Smooth muscle cell (in vitro differentiated cells): ENCODE results near the gene HNRNPH1. TPM values are rescaled to one million over a fixed set of nuclear protein-coding genes. Genes with fewer than 3 reads are reported as not detected.

Experiments used
- DNase-seq: peaks from one replicate; lab custom pipeline; 2025; ENCODE audit not compliant: unreplicated experiment; lab: John Stamatoyannopoulos, UW
- H2AFZ ChIP-seq: fragments of 200-600 bp; sonication (generic); 2 replicates; pipeline ENCODE4 v1.6.0; 2016; ENCODE audit warnings: antibody characterized with exemption, low read depth, mild to moderate bottlenecking
- H3F3A ChIP-seq: fragments of 200-600 bp; sonication (generic); 2 replicates; pipeline ENCODE4 v1.6.0; 2017; ENCODE audit warnings: antibody characterized with exemption, low read depth
- H3K27ac ChIP-seq: fragments of 200-600 bp; sonication (generic); 2 replicates; pipeline ENCODE4 v1.5.1; 2016; ENCODE audit warnings: low read depth, mild to moderate bottlenecking
- H3K27me3 ChIP-seq: fragments of 200-600 bp; sonication (generic); 2 replicates; pipeline ENCODE4 v1.6.1; 2016; ENCODE audit warnings: low read depth, mild to moderate bottlenecking
- H3K36me3 ChIP-seq: fragments of 200-600 bp; sonication (generic); 2 replicates; pipeline ENCODE4 v1.5.1; 2016; ENCODE audit warnings: low read depth
- H3K4me1 ChIP-seq: fragments of 200-600 bp; sonication (generic); 2 replicates; pipeline ENCODE4 v1.5.1; 2016; ENCODE audit warnings: low read depth
- H3K4me2 ChIP-seq: fragments of 200-600 bp; sonication (generic); 2 replicates; pipeline ENCODE4 v1.6.0; 2016; ENCODE audit warnings: mild to moderate bottlenecking
- H3K4me3 ChIP-seq: fragments of 200-600 bp; sonication (generic); 2 replicates; pipeline ENCODE4 v1.5.1; 2016; ENCODE audit warnings: mild to moderate bottlenecking
- H3K79me2 ChIP-seq: fragments of 200-600 bp; sonication (generic); 2 replicates; pipeline ENCODE4 v1.6.0; 2016; ENCODE audit warnings: low read depth, mild to moderate bottlenecking
- H3K9ac ChIP-seq: fragments of 200-600 bp; sonication (generic); 2 replicates; pipeline ENCODE4 v1.6.0; 2016; ENCODE audit warnings: low read depth
- H3K9me3 ChIP-seq: fragments of 200-600 bp; sonication (generic); replicated peaks from 2 replicates; pipeline ENCODE4 v1.5.1; 2016; ENCODE audit warnings: low read depth
- H4K20me1 ChIP-seq: fragments of 200-600 bp; sonication (generic); 2 replicates; pipeline ENCODE4 v1.6.0; 2016; ENCODE audit warnings: low read depth
- WGBS: methylation state at CpG from one replicate; pipeline ENCODE4 v1.1.7; 2016; ENCODE audit warnings: low lambda C conversion rate; 5-methylcytosine and 5-hydroxymethylcytosine counted together
- polyA plus RNA-seq: library from polyadenylated mRNA; unstranded; fragments of >200 nt; fragmentation: Nextera tagmentation; extraction: Ambion mirVana; gene quantifications from 2 replicates; pipeline ENCODE4 v1.2.1, GENCODE V29; 2016
- total RNA-seq: library from RNA; depleted of rRNA; stranded (reverse); fragments of >200 nt; gene quantifications from 2 replicates; pipeline ENCODE4 v1.2.3, GENCODE V29; 2014
- TF ChIP-seq, protein P1 (sequence below): fragments of 200-600 bp; sonication (generic); IDR thresholded peaks from 2 replicates; pipeline ENCODE4 v1.5.1; 2017; ENCODE audit warnings: borderline replicate concordance, mild to moderate bottlenecking, antibody characterized with exemption; ENCODE audit not compliant: insufficient read depth, poor library complexity, severe bottlenecking

The HNRNPH1 gene
- total and polyA plus RNA-seq, 2 experiments from 2014 or later, result 60.9 to 384 TPM

- H2AFZ ChIP-seq, result no peak overlapping the region
- DNase-seq, result no peak
Observed at GRCh38 chr5:179595916-179596315, 27.6 kb downstream of the HNRNPH1 start.

DNA sequence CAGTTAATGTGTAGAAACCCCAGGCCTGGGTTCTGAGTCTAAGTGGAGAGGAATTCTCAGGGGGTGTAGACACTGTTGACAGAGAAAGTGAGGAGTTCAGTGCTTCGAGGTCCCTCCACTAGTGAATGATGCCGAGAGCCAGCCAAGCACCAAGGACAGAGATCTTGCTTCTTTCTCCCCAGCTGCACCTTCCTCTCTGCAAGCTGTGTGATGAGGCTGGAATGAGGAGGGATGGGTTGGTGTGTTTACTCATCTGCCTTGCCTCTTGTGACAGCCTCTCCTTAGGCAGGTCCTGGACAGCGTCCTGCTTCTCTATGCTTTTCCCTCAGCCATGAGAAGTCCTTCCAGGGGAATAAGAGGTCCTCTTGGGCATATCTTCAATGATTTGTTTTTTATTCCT is 35.3 kb downstream of the HNRNPH1 start:
- H3K9ac ChIP-seq, result no peak overlapping the region
- peaks cover 8% of the 10 kb centered on the region for H4K20me1 ChIP-seq
- no peaks in the 10 kb centered on the region for H3F3A ChIP-seq
- H3K27me3 ChIP-seq, result no peaks in the 10 kb centered on the region
- H3K36me3 ChIP-seq, result peaks cover 19% of the 10 kb centered on the region
- H3K4me1 ChIP-seq, result peaks cover 8% of the 10 kb centered on the region
- no peak for DNase-seq
- no peaks in the 10 kb centered on the region for H3K9me3 ChIP-seq
- no peak overlapping the region for H3K27ac ChIP-seq
- H3K4me2 ChIP-seq, result no peak overlapping the region
- no peak overlapping the region for H3K4me3 ChIP-seq
- H3K79me2 ChIP-seq, result no peaks in the 10 kb centered on the region
- no peak overlapping the region for H2AFZ ChIP-seq
- 94% methylated on average over 3 of the region's 3 CpGs for WGBS
- TF ChIP-seq, protein P1, sequence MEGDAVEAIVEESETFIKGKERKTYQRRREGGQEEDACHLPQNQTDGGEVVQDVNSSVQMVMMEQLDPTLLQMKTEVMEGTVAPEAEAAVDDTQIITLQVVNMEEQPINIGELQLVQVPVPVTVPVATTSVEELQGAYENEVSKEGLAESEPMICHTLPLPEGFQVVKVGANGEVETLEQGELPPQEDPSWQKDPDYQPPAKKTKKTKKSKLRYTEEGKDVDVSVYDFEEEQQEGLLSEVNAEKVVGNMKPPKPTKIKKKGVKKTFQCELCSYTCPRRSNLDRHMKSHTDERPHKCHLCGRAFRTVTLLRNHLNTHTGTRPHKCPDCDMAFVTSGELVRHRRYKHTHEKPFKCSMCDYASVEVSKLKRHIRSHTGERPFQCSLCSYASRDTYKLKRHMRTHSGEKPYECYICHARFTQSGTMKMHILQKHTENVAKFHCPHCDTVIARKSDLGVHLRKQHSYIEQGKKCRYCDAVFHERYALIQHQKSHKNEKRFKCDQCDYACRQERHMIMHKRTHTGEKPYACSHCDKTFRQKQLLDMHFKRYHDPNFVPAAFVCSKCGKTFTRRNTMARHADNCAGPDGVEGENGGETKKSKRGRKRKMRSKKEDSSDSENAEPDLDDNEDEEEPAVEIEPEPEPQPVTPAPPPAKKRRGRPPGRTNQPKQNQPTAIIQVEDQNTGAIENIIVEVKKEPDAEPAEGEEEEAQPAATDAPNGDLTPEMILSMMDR, result no peak

More at GRCh38 chr5:179595916-179596315, 27.6 kb downstream of the HNRNPH1 start:
- Histone ChIP-seq H3K36me3 (peaks cover 27% of the 10 kb centered on the region), H3K4me3 (no peak overlapping the region), H3K4me1 (no peaks in the 10 kb centered on the region), H3K4me2 (no peak overlapping the region), H4K20me1 (no peaks in the 10 kb centered on the region), H3K9ac (no peak overlapping the region), H3K79me2 (no peaks in the 10 kb centered on the region), H3F3A (no peaks in the 10 kb centered on the region), H3K27me3 (no peaks in the 10 kb centered on the region), H3K9me3 (no peaks in the 10 kb centered on the region), H3K27ac (no peak overlapping the region)
- TF ChIP-seq, protein P1, result no peak
- WGBS, result 71% methylated on average over 6 of the region's 6 CpGs

DNA sequence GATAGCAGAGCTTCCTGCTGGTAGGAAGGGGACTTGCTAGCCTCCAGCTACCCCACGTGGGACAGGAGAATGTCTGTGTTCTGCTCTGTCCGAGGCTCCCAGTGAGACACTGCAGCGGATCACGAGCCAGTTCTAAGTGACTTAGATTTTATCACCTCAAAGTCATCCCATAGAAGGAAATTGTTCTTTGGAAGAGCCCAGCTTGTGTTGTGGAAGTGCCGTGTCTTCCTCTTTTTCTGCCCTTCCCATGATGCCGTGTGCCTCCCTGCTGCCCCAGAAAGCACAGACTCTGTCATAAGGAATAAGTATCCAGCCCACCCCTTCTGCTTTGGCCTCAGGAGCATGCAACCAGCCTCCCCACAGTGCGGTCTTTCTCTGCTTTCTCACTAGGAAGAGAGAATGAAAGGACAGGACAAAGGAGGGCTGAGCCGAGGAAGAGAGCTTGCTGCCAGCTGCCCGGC is 37.5 kb downstream of the HNRNPH1 start:
- Histone ChIP-seq H2AFZ (no peak overlapping the region), H3K27ac (no peak overlapping the region), H3K9me3 (no peaks in the 10 kb centered on the region), H3K27me3 (no peaks in the 10 kb centered on the region), H3F3A (no peaks in the 10 kb centered on the region), H3K4me2 (no peak overlapping the region), H3K9ac (no peak overlapping the region), H3K4me1 (peaks cover 8% of the 10 kb centered on the region), H3K36me3 (peaks cover 14% of the 10 kb centered on the region), H3K4me3 (no peak overlapping the region), H3K79me2 (no peaks in the 10 kb centered on the region), H4K20me1 (peaks cover 8% of the 10 kb centered on the region)
- DNase-seq, result no peak
- TF ChIP-seq, protein P1, result no peak
- 90% methylated on average over 9 of the region's 9 CpGs for WGBS

- WGBS, result 97% methylated on average over 39 of the region's 42 CpGs
- Histone ChIP-seq H3K36me3 (peaks cover 3% of the 10 kb centered on the region), H3K9ac (no peak overlapping the region), H3K79me2 (no peaks in the 10 kb centered on the region), H3K4me2 (no peak overlapping the region), H3K9me3 (no peaks in the 10 kb centered on the region), H4K20me1 (no peaks in the 10 kb centered on the region), H3K27me3 (no peaks in the 10 kb centered on the region), H3K4me3 (no peak overlapping the region), H3K4me1 (no peaks in the 10 kb centered on the region), H3F3A (no peaks in the 10 kb centered on the region), H2AFZ (no peak overlapping the region), H3K27ac (no peak overlapping the region)
- no peak for DNase-seq
- TF ChIP-seq, protein P1, result no peak
Observed at GRCh38 chr5:179577286-179577960, 46.0 kb downstream of the HNRNPH1 start.
